Ishikawa (cell line): Measurements from ENCODE around the gene OR9Q1.
A peak's percentile ranks its signal among the peaks of the same experiment; 100 is the strongest.

Experiments used
- CEBPB ChIP-seq: IDR thresholded peaks from 2 replicates; pipeline ENCODE4 v1.6.1; 2012
- CREB1 ChIP-seq: IDR thresholded peaks from 2 replicates; pipeline ENCODE4 v1.6.1; 2012; ENCODE audit warnings: low read depth
- EGR1 ChIP-seq: IDR thresholded peaks from 2 replicates; pipeline ENCODE4 v1.6.1; 2012
- EP300 ChIP-seq: IDR thresholded peaks from 2 replicates; pipeline ENCODE4 v1.6.1; 2012; ENCODE audit warnings: borderline replicate concordance
- FOXM1 ChIP-seq: IDR thresholded peaks from 2 replicates; pipeline ENCODE4 v1.6.1; 2012; ENCODE audit warnings: low read depth, borderline replicate concordance
- MAX ChIP-seq: IDR thresholded peaks from 2 replicates; pipeline ENCODE4 v1.6.1; 2012
- NFIC ChIP-seq: IDR thresholded peaks from 2 replicates; pipeline ENCODE4 v1.6.1; 2012
- RAD21 ChIP-seq: IDR thresholded peaks from 2 replicates; pipeline ENCODE4 v1.6.1; 2012; ENCODE audit warnings: low read depth
- REST ChIP-seq: IDR thresholded peaks from 2 replicates; pipeline ENCODE4 v1.6.1; 2012; ENCODE audit warnings: low read depth, mild to moderate bottlenecking
- TAF1 ChIP-seq: IDR thresholded peaks from 2 replicates; pipeline ENCODE4 v1.6.1; 2012; ENCODE audit warnings: low read depth, mild to moderate bottlenecking
- TCF12 ChIP-seq: IDR thresholded peaks from 2 replicates; pipeline ENCODE4 v1.6.1; 2012; ENCODE audit warnings: low read depth
- TEAD4 ChIP-seq: IDR thresholded peaks from 2 replicates; pipeline ENCODE4 v1.6.1; 2012
- USF1 ChIP-seq: IDR thresholded peaks from 2 replicates; pipeline ENCODE4 v1.6.1; 2012
- YY1 ChIP-seq: IDR thresholded peaks from 2 replicates; pipeline ENCODE4 v1.6.1; 2012; ENCODE audit warnings: low read depth
- ZBTB7A ChIP-seq: IDR thresholded peaks from 2 replicates; pipeline ENCODE4 v1.6.1; 2012; ENCODE audit warnings: low read depth

The OR9Q1 gene

GRCh38 chr11:58179648-58180047 is 156.0 kb downstream of the OR9Q1 start:
- TF ChIP-seq NFIC: peak; percentile 53
- no peak for TF ChIP-seq FOXM1
- no peak for TF ChIP-seq ZBTB7A
- no peak for TF ChIP-seq RAD21
- no peak for TF ChIP-seq TEAD4

GRCh38 chr11:58186938-58187337 is 163.3 kb downstream of the OR9Q1 start:
- TF ChIP-seq CEBPB (no peak), TEAD4 (no peak), TAF1 (no peak), TCF12 (no peak), REST (no peak), RAD21 (no peak), NFIC (no peak), EGR1 (no peak), YY1 (no peak), FOXM1 (no peak), MAX (no peak), EP300 (no peak), USF1 (no peak), CREB1 (no peak), ZBTB7A (no peak)

- TF ChIP-seq FOXM1 (no peak), CEBPB (no peak), TEAD4 (no peak), RAD21 (no peak), TCF12 (no peak), MAX (no peak), NFIC (no peak), USF1 (no peak), CREB1 (no peak), EGR1 (no peak), ZBTB7A (no peak), EP300 (no peak), REST (no peak), YY1 (no peak), TAF1 (no peak)
Observed at GRCh38 chr11:58188770-58189169, 165.1 kb downstream of the OR9Q1 start, which contains the start of gene OR9Q2. TSS of gene OR9Q2 (plus strand) at chr11:58189070. CDS start at chr11:58190491, 1,421 bp downstream.

GRCh38 chr11:58192229-58192628 is 168.5 kb downstream of the OR9Q1 start:
- TF ChIP-seq CREB1: no peak
- no peak for TF ChIP-seq MAX
- TF ChIP-seq NFIC: no peak
- TF ChIP-seq CEBPB: no peak
- no peak for TF ChIP-seq EGR1
- no peak for TF ChIP-seq TAF1
- no peak for TF ChIP-seq EP300
- no peak for TF ChIP-seq RAD21
- TF ChIP-seq TEAD4: no peak
- no peak for TF ChIP-seq YY1
- no peak for TF ChIP-seq TCF12
- no peak for TF ChIP-seq USF1
- no peak for TF ChIP-seq FOXM1
- TF ChIP-seq REST: no peak
- TF ChIP-seq ZBTB7A: no peak
